ENCODE results near the gene ADARB2.

The ADARB2 gene

DNA sequence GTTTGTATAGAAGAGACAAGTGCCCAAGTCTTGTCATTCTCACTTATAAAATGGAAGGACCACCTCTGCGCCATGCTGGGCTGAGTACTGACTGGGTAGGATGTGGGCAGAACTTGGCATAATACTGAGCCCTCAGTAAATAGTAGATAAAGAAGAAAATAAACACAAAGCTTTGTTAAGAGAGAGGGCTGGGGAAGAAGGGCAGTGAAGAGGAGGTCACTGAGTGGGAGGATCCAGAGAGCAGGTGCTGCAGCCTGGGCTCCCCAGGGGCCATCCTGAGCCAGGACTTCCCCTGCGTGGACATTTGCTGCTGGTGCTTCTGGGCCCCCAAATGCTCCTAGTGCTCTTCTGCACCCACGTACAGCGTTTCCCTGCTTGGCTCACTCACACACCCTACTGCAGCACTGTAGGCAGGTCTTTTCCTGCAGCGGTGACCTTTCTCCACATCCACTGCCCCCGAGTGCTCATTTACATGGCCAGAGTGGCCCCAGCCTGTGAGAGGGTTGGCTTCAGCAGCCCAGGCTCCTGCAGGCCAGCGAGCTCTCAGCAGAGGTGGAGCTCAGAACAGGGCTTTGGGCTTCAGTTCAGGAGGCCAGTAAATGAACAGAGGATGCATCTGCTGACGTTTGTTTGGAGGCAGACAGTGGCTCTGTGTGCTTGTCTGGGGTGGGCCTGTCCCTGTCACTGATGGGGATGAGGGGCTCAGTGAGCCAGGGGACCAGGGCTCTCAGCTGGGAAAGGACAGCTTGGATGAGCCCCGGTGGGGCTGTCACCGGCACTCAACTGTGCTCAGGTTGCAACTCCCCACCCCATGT, 164.6 kb downstream of the ADARB2 start:
- Histone ChIP-seq H3K36me3 (ENCODE audit: control insufficient read depth, low read length) (no peaks in the 10 kb centered on the region), H3F3A (ENCODE audit: control insufficient read depth, insufficient read depth) (peaks cover 27% of the 10 kb centered on the region), H3K4me3 (ENCODE audit: low read length) (no peak overlapping the region), H3K79me2 (ENCODE audit: control insufficient read depth, low read length) (no peaks in the 10 kb centered on the region), H4K20me1 (ENCODE audit: control insufficient read depth, insufficient read depth, low read depth, low read length) (no peaks in the 10 kb centered on the region), H3K4me1 (ENCODE audit: control insufficient read depth, low read length) (peaks cover 66% of the 10 kb centered on the region), H3K4me2 (ENCODE audit: low read length) (no peak overlapping the region), H3K9me3 (ENCODE audit: control insufficient read depth, insufficient read depth, low read length) (no peaks in the 10 kb centered on the region), H3K9me2 (replicated peaks; ENCODE audit: control insufficient read depth, low read length) (no peaks in the 10 kb centered on the region), H3K27me3 (ENCODE audit: control insufficient read depth, low read length) (no peaks in the 10 kb centered on the region), H3K27ac (ENCODE audit: low read depth, low read length) (no peak overlapping the region)
- no peak for TF ChIP-seq EZH2phosphoT487 (IDR thresholded peaks at IDR 0.05; ENCODE audit: borderline replicate concordance, low read length)
- TF ChIP-seq, protein P1, sequence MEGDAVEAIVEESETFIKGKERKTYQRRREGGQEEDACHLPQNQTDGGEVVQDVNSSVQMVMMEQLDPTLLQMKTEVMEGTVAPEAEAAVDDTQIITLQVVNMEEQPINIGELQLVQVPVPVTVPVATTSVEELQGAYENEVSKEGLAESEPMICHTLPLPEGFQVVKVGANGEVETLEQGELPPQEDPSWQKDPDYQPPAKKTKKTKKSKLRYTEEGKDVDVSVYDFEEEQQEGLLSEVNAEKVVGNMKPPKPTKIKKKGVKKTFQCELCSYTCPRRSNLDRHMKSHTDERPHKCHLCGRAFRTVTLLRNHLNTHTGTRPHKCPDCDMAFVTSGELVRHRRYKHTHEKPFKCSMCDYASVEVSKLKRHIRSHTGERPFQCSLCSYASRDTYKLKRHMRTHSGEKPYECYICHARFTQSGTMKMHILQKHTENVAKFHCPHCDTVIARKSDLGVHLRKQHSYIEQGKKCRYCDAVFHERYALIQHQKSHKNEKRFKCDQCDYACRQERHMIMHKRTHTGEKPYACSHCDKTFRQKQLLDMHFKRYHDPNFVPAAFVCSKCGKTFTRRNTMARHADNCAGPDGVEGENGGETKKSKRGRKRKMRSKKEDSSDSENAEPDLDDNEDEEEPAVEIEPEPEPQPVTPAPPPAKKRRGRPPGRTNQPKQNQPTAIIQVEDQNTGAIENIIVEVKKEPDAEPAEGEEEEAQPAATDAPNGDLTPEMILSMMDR (IDR thresholded peaks at IDR 0.05; ENCODE audit: low read depth, low read length, poor library complexity, severe bottlenecking): no peak

DNA sequence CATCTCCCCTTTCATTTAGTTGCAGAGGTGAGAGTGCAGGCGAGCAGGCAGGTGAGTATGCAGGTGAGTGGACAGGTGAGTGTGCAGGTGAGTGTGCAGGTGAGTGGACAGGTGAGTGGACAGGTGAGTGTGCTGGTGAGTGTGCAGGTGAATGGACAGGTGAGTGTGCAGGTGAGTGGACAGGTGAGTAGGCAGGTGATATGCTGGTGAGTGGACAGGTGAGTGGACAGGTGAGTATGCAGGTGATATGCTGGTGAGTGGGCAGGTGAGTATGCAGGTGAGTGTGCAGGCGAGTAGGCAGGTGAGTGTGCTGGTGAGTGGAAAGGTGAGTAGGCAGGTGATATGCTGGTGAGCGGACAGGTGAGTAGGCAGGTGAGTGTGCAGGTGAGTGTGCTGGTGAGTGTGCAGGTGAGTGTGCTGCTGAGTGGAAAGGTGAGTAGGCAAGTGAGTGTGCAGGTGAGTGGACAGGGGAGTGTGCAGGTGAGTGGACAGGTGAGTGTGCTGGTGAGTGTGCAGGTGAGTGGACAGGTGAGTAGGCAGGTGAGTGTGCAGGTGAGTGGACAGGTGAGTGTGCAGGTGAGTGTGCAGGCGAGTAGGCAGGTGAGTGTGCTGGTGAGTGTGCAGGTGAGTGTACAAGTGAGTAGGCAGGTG, 165.6 kb downstream of the ADARB2 start:
- H3K4me1 ChIP-seq (ENCODE audit: control insufficient read depth, low read length): peaks cover 62% of the 10 kb centered on the region
- no peaks in the 10 kb centered on the region for H3K79me2 ChIP-seq (ENCODE audit: control insufficient read depth, low read length)
- H3K36me3 ChIP-seq (ENCODE audit: control insufficient read depth, low read length): no peaks in the 10 kb centered on the region
- no peaks in the 10 kb centered on the region for H3K9me2 ChIP-seq (replicated peaks; ENCODE audit: control insufficient read depth, low read length)
- no peaks in the 10 kb centered on the region for H4K20me1 ChIP-seq (ENCODE audit: control insufficient read depth, insufficient read depth, low read depth, low read length)
- TF ChIP-seq EZH2phosphoT487 (IDR thresholded peaks at IDR 0.05; ENCODE audit: borderline replicate concordance, low read length): no peak
- TF ChIP-seq, protein P1 (IDR thresholded peaks at IDR 0.05; ENCODE audit: low read depth, low read length, poor library complexity, severe bottlenecking): no peak
- no peak overlapping the region for H3K4me3 ChIP-seq (ENCODE audit: low read length)
- no peaks in the 10 kb centered on the region for H3K9me3 ChIP-seq (ENCODE audit: control insufficient read depth, insufficient read depth, low read length)
- H3K27me3 ChIP-seq (ENCODE audit: control insufficient read depth, low read length): no peaks in the 10 kb centered on the region
- no peak overlapping the region for H3K4me2 ChIP-seq (ENCODE audit: low read length)
- no peak overlapping the region for H3K27ac ChIP-seq (ENCODE audit: low read depth, low read length)
- H3F3A ChIP-seq (ENCODE audit: control insufficient read depth, insufficient read depth): peaks cover 19% of the 10 kb centered on the region

DNA sequence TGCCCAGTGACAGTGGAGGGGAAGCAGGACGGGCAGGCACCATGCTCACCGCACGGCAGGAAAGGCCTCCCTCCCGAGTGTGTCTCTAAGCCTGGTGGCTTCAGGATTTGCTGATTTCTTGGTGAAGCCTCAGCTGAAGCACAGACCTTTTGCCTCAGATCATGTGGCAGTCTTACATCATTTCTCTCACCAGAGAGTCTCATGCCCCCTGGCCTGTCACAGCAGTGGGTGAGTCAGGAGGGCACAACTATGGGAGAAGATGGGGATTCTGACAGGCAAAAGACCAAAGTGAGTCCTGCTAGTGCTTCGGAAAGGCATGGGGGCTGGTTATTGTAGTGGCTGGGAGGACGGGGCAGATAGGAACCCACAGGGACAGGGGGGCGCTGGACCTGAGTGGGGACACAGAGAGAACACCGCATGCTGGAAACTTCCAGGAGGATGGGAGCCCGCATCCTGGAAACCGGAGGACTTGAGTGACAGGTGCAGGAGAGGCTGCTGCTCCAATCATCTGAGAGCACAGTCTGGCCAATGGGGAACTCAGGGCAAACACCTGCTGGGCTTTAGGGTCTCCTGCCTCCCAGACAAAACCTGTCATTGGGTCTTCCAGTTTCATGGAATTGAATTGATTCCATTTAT, 166.8 kb downstream of the ADARB2 start:
- Histone ChIP-seq H3K4me1 (ENCODE audit: control insufficient read depth, low read length) (peaks cover 61% of the 10 kb centered on the region), H3K79me2 (ENCODE audit: control insufficient read depth, low read length) (no peaks in the 10 kb centered on the region), H3K27ac (ENCODE audit: low read depth, low read length) (no peak overlapping the region), H3K27me3 (ENCODE audit: control insufficient read depth, low read length) (no peaks in the 10 kb centered on the region), H3K36me3 (ENCODE audit: control insufficient read depth, low read length) (no peaks in the 10 kb centered on the region), H3K4me3 (ENCODE audit: low read length) (no peak overlapping the region), H3K9me2 (replicated peaks; ENCODE audit: control insufficient read depth, low read length) (no peaks in the 10 kb centered on the region), H4K20me1 (ENCODE audit: control insufficient read depth, insufficient read depth, low read depth, low read length) (no peaks in the 10 kb centered on the region), H3F3A (ENCODE audit: control insufficient read depth, insufficient read depth) (peaks cover 11% of the 10 kb centered on the region; the same call in 1 of the 2 replicates), H3K9me3 (ENCODE audit: control insufficient read depth, insufficient read depth, low read length) (no peaks in the 10 kb centered on the region), H3K4me2 (ENCODE audit: low read length) (no peak overlapping the region)
- TF ChIP-seq EZH2phosphoT487 (IDR thresholded peaks at IDR 0.05; ENCODE audit: borderline replicate concordance, low read length): no peak
- TF ChIP-seq, protein P1 (IDR thresholded peaks at IDR 0.05; ENCODE audit: low read depth, low read length, poor library complexity, severe bottlenecking): no peak

Measured in DOHH2 (cell line).